Embryonic facial prominence (tissue), 1 donor: ENCODE data around the gene KCNH4.
"Not testable (repeated sequence)": the region's sequence is repeated elsewhere in the genome, so short reads cannot be mapped to it uniquely, and the experiment has no call there.

Experiments
- DNase-seq: peaks from one replicate; pipeline ENCODE4 v3.0.0-alpha.2; 2016; ENCODE audit errors: extremely low spot score

KCNH4 gene

DNA sequence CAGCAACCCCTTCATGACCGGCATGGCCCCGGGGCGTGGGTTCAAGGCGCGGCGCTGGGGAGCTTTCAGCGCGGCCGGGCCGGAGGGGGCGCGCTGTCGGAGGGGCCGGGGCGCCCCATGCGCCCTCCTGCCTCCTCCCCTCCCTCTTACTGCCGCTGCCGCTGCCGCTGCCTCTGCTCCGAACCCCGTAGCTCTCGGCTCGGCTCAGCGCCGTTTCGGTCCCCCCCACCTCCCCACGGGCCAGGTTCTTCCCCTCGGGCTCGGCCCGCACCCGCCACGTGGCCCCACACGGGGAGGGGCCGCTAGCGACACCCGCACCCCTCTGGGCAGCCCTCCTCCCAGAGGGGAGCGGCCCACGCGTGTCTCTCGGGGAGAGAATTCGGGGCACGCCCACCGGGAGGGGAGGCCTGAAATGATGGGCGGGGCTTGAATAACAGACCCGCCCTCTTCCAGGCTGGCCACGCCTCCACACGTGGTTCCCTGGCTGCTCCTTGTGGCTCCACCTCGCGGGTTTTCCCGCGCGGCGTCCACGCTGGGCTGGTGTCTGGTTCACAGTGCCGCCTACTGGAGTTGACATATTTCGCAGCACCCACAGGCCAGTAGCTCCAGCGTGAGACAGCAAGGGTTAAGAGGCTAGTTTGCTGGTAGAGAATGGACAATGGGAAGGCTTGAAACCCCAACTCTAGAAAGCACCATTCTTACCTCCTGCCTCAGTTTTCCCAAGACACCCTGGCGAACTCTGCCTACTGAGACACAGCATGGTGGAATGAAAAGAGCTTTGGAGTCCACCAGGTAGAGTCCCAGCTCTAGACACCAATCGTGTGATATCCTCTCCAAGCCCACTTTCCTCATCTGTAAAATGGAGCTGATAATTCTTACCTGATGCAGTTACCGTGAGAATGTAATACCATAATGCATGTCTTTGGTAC is at the start of gene KCNH4:
KCNH4 (minus strand) TSS at position 221 of the 929 bp plus-strand sequence; CDS start at position 24, 197 bp downstream.
- no peak for DNase-seq

DNA sequence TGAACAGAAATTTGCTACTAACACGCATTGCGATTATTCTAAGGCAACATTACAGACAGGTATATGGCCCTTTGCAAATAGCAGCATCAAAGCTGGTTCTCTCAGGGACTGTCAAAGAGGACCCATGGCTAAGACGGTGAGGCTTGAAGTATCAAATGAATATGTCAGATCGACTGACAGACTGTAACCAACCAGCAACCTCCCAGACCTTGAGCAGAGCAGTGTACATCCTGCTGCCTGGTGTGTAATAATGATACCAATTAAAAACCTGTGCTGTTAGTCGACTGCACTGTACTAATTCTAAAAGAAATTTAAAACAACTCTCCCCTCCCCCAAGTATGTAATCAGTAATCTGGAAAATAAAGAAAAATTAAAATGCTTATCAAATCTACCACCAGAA is 49.3 kb upstream of the KCNH4 start:
- no peak for DNase-seq

DNA sequence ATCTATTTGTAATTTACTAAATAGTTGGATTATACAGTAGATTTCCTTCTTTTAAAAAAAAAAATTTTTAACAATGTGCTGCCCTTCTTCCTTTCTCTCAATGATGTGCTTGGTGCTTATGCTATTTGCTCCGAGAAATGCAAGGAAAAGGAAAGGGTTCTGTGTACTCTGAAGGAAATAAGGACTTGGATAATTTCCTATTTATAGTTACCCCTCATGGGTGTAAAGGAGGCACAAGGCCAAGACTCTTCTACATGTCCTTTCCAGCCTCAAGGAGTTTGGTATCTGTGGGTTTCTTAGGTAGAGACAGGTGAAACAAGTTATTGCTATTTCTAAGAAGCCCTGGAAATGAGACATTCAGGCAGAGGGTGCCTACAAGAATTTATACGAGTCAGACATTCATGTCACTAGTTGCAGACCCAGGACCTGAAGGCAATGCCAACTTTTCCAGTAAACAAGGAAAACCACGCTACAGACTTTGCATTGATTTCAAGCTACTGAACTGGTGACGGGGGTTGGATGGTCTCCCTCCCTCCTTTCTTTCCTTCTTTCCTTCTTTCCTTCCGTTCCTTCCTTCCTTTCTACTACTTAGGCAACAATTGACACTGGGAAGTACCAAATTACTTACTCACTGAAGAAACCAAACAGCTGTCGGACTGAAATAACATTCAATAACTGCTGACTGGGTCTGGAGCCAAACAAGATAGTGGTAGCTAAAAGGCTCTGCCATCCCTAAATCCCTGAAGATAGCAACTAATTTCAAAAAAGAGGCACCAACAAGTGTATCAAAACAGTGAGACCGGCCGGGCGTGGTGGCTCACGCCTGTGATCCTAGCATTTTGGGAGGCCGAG is 47.1 kb upstream of the KCNH4 start:
- DNase-seq = no peak

DNA sequence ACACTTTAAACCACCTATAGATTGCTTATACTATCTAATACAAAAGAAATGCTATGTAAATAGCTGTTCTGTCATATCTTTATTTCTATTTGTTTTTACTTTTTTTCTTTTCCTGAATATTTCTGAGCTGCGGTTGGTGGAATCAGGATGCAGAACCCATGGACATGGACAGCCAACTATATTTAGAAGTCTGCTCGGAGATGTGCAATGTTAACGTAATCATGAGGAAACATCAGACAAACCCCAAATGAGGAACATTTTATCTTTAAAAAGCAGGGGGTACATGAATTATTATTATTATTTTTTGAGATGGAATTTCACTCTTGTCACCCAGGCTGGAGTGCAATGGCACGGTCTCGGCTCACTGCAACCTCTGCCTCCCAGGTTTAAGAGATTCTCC is 44.7 kb upstream of the KCNH4 start:
- no peak for DNase-seq

DNA sequence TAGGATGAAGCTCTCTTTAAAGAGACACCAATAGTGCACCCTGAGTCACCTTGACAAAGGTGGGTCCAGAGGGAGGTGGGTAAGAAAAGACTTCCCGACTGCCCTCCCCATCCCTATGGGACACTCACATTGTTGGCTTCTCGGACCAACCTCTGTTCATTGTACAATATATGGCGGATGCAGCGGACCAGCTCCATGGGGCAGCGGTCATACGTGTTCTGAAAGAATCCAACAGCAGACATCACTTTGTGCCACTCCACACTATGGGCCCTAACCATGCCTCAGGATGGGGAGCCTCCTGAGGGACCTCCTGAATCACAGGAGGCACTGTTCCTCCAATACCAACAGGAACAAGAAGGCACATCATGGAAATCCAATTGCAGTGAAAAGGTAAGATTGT is 43.7 kb upstream of the KCNH4 start:
- DNase-seq = no peak

DNA sequence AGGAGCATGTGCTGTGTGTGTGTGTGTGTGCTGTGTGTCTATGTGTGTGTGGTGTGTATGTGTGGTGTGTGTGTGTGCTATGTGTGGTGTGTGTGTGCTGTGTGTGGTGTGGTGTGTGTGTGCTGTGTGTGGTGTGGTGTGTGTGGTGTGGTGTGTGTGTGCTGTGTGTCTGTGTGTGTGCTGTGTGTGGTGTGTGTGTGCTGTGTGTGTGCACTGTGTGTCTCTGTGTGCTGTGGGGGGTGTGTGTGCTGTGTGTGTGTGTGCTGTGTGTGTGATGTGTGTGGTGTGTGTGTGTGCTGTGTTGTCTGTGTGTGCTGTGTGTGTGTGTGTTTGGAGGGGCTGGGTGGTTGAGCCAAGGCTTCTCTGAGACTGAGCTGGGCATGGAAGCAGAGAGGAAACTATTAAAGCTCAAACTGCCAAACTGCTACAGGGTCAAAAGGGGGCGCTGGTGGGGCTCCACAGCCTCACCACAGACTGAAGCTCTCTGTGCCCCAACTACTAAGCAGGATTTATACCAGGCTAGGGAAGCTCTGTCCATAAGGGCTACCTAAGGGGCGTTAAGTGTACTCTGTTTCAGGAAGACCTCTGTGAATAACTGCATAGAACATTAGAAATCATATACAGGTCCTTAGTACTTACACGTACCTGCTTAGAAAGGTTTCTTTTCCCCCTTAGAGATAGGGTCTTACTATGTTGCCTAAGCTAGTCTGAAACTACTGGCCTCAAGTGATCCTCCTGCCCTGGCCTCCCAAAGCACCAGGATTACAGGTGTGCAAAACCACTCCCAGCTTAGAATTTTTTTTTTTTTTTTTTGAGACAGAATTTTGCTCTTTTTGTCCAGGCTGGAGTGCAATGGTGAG is 41.2 kb upstream of the KCNH4 start:
- no peak for DNase-seq

DNA sequence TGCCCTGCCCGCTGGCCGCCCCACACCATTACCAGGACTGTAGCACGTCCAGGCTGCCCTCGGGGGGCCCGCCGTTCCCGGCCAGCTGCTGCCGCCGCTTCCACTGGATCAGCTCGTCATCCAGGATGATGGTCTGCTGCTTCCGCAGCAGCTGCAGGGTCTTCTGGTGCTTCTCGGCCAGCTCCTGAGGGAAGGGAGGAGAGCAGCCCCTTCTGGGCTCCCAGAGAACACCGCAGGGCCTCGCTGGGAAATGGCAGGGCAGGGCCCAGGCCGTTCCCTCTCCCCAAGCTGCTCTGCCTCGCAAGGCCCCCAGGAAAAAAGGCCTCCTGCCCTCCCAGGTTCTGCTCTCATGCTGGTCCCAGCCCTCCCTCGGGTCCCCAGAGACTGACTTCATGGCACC is 38.3 kb upstream of the KCNH4 start:
- DNase-seq = not testable (repeated sequence)

GRCh38 chr17:42214156-42214555 is 33.2 kb upstream of the KCNH4 start:
- no peak for DNase-seq

GRCh38 chr17:42212382-42212781 is 31.4 kb upstream of the KCNH4 start:
- no peak for DNase-seq

- DNase-seq = not testable (repeated sequence)
Measured at GRCh38 chr17:42211921-42212341, 31.0 kb upstream of the KCNH4 start.

- no peak for DNase-seq
Measured at GRCh38 chr17:42210046-42210445, 29.1 kb upstream of the KCNH4 start.

DNA sequence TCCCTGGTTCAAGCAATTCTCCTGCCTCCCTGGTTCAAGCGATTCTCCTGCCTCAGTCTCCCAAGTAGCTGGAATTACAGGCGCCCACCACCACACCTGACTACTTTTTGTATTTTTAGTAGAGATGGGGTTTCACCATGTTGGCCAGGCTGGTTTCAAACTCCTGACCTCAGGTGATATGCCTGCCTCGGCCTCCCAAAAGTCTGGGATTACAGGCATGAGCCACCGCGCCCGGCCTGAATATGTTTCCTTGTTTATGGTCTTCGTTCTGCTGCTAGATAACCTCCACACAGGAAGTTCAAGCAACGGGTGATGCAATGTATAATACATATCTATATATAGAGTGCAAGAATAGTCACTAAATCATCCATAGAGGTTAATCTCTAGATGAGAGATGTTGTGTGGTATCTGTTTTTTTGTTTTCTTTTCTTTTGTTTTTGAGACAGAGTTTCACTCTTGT is 25.2 kb upstream of the KCNH4 start:
- not testable (repeated sequence) for DNase-seq

GRCh38 chr17:42203354-42203753 is 22.4 kb upstream of the KCNH4 start:
- DNase-seq = no peak

DNA sequence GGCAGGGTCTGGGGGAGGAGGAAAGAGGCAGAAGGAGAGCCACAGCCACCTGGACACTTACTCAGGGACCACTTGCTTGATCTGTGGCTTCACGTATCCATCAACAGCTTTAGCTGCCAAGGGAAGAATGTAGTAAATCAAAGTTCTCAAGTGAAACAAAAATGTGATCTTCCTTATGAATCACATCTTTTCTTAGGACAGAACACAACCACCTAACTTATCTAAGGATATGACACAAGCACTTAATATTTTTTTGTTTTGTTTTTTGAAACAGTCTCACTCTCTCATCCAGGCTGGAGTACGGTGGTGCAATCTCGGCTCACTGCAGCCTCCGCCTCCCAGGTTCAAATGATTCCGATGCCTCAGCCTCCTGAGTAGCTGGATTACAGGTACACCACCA is 21.8 kb upstream of the KCNH4 start:
- DNase-seq = no peak

DNA sequence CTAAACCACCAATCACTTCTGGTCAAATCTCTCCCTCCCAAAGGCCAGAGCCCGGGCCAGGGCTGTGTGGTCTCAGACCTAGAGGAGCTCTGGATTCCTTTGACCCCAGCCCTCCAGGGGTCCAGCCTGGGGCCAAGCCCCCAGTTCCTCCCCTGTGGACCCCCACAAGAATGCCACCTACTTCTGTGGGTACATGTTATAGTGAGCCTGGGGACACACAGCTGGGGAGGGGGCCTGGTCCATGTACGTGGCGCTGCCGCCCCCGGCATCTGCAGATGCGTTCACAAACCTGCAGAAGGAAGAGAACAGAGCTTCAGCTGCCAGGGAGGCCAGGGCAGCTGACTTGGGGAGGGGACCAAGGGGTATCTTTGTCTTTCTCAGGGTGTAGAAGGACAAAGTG is 21.2 kb upstream of the KCNH4 start:
- DNase-seq = no peak

GRCh38 chr17:42201458-42201772 is 20.5 kb upstream of the KCNH4 start:
- no peak for DNase-seq

DNA sequence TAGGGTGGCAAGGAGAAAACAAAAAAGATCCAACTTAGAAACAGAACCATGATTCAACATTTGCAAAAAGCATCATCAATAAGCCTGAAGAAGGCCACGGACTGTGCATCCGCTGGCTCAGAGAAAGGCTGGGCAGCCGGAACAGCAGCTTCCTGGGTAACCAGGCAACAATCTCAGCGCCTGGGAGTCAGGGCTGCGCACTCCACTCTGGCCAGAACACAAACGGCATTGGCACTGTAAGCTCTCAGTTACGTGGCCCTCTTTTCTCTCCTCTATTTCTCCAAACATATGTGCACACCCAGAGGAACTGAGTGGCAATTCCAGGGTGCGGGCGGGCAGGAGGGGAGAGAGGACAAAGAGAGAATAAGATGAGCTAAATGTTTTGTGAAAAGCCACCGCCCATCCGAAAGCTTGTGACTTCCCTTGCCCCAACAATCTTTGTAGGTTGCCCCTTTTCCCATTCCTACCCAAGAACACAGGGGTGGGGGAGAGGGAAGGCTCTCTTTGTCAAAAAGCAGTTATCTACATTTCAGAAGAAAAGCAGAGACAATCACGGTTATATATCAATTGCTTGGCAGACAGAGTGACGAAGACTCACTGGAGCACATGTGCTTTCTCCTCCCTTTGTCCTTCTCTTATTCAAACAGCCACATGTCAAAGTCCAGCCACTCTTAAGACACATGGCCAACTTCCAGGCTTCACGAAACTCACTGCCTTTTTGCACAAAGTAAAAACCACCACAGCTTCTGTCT is 19.9 kb upstream of the KCNH4 start:
- no peak for DNase-seq

GRCh38 chr17:42199416-42200011 is 18.6 kb upstream of the KCNH4 start:
- no peak for DNase-seq

DNA sequence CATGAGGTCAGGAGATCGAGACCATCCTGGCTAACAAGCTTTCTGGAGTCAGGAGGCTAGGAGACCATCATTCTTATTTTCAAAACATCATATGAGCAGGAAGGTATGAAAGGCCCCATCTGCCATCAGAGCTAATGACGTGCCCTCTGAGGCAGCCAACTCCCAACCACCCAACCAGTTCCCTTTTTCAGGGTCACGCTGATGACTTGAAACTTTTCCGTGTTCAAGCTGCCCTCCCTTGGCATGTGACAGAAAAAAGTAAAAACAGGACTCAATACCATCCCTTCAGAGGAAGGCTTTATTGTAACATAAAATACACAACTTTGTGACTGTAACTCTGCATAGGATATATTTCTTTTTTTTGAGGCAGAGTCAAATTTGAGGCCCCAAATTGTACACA is 18.0 kb upstream of the KCNH4 start:
- no peak for DNase-seq

- no peak for DNase-seq
Measured at GRCh38 chr17:42197564-42198156, 16.7 kb upstream of the KCNH4 start.
